D721Med (cell line): ENCODE data around the gene CFAP74.

Experiments used
- DNase-seq: peaks from one replicate; pipeline ENCODE4 v3.0.0; 2011; ENCODE audit warnings: low spot score; ENCODE audit not compliant: insufficient read length
- FAIRE-seq: peaks from 2 replicates; lab custom pipeline; 2011; peaks lifted over from hg19 to GRCh38; lab: Jason Lieb, UNC
- TF ChIP-seq, protein P1 (sequence below): IDR thresholded peaks from 2 replicates; pipeline ENCODE4 v1.5.1; 2012; ENCODE audit warnings: mild to moderate bottlenecking, control low read depth; ENCODE audit not compliant: insufficient read depth; ENCODE audit errors: missing control alignments

The CFAP74 gene

DNA sequence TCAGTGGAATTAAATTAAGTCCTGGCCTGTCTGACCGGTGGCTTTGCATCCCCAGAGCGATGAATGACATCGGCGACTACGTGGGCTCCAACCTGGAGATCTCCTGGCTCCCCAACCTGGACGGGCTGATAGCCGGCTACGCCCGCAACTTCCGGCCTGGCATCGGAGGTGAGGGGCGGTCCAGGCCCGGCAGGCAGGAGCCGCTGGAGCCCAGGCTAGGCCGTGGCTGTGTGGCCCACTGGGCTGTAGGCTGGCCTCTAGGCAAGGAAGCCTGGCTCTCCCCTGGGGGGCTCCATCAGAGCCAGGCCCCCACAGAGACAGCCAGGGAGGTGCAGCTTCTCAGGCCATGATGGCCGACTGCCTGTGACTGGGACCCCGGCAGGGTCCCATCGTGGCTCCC, 21.3 kb upstream of the CFAP74 start:
- FAIRE-seq (no peak), DNase-seq (no peak)
- TF ChIP-seq, protein P1, sequence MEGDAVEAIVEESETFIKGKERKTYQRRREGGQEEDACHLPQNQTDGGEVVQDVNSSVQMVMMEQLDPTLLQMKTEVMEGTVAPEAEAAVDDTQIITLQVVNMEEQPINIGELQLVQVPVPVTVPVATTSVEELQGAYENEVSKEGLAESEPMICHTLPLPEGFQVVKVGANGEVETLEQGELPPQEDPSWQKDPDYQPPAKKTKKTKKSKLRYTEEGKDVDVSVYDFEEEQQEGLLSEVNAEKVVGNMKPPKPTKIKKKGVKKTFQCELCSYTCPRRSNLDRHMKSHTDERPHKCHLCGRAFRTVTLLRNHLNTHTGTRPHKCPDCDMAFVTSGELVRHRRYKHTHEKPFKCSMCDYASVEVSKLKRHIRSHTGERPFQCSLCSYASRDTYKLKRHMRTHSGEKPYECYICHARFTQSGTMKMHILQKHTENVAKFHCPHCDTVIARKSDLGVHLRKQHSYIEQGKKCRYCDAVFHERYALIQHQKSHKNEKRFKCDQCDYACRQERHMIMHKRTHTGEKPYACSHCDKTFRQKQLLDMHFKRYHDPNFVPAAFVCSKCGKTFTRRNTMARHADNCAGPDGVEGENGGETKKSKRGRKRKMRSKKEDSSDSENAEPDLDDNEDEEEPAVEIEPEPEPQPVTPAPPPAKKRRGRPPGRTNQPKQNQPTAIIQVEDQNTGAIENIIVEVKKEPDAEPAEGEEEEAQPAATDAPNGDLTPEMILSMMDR = no peak

DNA sequence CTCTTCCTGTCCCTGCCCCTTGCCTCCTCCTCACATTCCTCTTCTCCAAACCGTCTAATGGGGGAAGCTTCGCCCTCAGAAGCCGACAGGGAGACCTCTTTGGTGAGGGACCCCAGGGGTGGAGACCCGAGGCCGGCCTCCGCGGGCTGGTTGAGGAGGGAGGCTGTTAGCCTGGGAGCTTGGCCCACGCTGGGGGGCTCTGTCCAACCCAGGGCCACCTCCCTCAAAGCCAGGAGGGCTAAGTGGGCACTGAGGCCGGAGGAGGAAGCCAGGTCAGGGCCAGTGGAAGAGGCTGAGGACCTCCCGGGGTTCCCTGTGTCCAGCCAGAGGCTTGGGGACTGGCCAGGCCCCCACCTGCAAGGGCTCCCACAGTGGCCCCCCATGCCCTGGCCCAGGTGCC, 20.9 kb upstream of the CFAP74 start:
- TF ChIP-seq, protein P1 = no peak
- FAIRE-seq = no peak
- no peak for DNase-seq

DNA sequence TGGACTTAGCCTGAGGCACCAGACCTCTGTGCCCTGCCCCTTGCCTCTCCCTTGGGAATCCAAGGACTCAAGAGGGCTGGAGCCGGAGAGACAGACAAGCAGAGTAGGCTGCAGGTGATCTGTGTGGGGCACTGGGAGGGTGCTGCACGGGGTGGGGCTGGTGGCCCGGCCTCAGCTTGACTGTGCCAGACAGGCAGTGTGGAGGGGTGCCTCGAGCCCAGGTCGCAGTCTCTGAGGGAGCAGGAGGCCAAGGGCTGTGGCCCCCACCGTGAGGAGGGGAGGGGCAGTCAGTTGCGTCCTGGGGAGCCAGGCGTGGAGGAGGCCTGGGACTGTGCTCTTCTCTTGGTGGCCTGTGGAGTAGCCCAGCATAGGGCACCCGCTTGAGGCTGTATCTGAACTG, 19.6 kb upstream of the CFAP74 start:
- FAIRE-seq (no peak), DNase-seq (no peak)
- TF ChIP-seq, protein P1 = no peak

DNA sequence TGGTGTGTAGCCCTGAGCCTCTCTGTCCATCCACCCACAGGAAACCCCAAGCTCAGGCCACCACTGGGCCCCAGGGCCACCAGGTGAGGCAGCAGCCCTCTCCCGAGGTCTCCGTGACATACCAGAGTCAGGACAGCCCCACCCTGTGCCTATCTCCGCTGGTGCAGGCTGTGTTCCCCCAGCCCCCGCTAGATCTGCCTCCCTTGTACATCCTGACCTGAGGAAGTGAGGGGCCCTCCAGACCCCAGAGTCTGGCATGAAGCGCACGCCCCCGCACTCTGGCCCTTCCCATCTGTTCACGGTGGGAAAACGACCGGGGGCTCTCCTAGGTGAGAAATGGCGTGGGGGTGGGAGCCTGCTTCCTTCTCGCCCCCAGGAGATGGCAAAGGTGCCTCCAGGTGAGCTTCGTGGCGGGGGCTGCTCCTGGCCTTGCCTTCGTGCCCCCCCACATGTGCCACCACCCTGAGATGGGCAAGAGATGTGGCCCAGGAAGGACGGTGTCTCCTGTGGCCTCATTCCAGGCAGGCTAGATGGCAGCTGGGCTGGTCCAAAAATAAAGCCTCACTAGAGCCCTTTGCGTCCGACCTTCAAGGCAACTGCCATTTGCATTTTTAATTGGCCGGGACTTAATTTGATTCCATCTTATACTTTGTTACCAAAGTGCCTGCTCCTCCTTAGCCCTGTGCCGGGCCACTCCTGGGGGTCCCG, 18.6 kb upstream of the CFAP74 start:
- no peak for DNase-seq
- FAIRE-seq = no peak
- TF ChIP-seq, protein P1 = no peak

DNA sequence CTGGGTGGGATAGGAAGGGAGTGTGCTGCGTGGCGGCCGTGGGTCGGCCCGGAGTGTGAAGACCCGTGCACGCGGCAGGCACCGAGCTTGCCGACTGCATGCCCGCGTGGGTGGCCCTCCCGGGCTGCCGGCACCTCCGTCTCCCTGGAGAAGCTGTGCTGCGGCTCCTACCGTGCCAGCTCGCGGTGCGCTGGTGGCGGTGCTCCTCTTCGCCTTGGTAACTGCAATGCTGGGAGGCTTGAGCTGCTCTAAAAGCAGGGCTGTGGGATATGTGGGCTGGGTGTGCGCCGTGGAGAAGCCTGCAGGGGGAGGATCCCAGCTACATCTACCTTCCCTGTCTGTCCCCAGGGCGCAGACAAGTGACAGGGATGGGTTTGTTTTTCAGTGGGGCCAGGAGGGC, 18.0 kb upstream of the CFAP74 start:
- TF ChIP-seq, protein P1 = no peak
- no peak for DNase-seq
- no peak for FAIRE-seq

DNA sequence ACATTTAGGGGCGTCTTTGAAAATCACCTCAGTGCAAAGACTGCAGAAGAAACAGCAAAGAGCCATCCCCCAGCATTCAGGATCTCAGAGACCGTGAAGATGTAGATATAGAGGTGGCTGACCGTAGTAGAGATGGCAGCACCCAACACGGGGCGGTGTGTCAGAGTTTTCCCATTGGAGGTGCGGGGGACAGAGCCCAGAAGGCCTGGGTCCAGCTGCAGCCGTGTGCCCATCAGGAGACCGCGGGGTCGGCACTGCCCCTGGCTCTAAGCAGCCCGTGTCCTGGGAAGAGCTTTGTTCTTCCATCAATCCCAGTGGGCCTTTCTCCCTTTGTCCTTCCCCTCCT, 16.7 kb upstream of the CFAP74 start:
- TF ChIP-seq, protein P1 = no peak
- DNase-seq = no peak
- no peak for FAIRE-seq

DNA sequence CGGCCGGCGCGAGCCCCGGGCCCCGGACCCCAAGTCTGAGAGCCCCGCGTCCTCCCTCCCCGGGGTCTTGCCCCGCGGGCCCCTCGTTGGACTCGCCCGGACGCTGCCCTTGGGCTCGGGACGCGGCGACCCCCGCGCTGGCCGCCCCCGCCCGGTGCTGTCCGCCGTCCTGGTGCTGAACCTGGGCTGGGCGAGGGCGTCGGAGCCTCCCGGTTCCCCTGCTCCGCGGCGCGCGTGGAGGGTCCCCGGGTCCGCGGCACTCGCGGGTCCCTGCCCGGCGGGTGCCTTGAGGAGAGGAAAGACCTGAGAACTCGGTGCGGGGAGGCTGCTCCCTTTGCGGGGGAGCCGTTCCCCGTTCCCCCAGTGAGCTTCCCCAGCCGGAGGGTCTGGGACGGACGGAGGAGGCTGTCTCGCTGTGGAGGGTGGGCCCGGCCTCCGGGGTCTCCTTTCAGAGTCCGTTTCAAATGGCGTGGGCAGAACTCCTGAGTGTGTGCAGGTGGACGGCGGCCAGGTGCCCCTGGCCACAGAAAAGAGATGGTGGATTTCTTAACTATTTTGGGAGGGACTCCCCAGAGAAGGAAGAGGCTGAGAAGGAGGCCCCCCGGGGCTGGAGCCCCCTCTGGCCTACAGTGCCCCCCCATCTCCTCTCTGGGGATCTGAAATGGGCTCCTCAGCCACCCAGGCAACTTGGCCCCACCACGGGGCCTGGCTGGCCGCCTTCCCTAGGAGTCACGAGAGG, 16.2 kb upstream of the CFAP74 start:
- DNase-seq (no peak), FAIRE-seq (no peak)

More for the DNA sequence above, 16.2 kb upstream of the CFAP74 start:
- TF ChIP-seq, protein P1 = no peak
